Measurements from ENCODE around the gene SAMD10.

SAMD10 gene

DNA sequence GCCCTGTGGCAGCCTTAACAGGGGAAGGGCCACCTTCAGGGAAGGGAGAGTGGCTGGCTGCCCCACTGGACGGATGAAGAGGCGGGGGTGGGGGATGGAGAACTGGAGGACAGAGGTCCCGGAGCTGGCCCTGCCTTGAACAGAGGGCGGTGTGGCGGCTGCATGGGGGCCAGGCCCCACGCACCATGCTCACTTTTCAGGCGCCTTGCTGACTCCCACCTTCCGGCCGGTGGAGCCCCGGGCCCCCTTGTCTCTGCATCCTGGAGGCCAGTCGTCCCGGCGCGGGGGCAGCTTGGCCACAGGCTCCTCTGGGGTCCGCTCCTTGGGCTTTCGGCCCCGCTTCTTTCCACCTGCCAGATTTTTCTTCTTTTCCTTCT lies 19.8 kb downstream of the SAMD10 start:
- no peaks in the 10 kb centered on the region for H3K9me2 ChIP-seq (replicated peaks; ENCODE audit: insufficient read depth, low read length)
- H3K9me3 ChIP-seq (replicated peaks; ENCODE audit: insufficient read depth, low read length) = no peaks in the 10 kb centered on the region
- H3K79me2 ChIP-seq (ENCODE audit: low read length) = peaks cover 15% of the 10 kb centered on the region
- H3K27ac ChIP-seq (ENCODE audit: low read length) = no peak overlapping the region
- no peak overlapping the region for H2AFZ ChIP-seq (ENCODE audit: low read length)
- no peaks in the 10 kb centered on the region for H3K36me3 ChIP-seq (replicated peaks; ENCODE audit: insufficient read depth, low read length)
- no peaks in the 10 kb centered on the region for H3K27me3 ChIP-seq (replicated peaks; ENCODE audit: insufficient read depth, low read length)
- DNase-seq = no peak
- no peak overlapping the region for H3K4me2 ChIP-seq (ENCODE audit: low read depth, low read length)
- no peak overlapping the region for H3K4me3 ChIP-seq (ENCODE audit: low read length)
- H4K20me1 ChIP-seq (ENCODE audit: insufficient read depth, low read length) = no peaks in the 10 kb centered on the region
- H3F3A ChIP-seq (ENCODE audit: insufficient read depth, low read length) = peaks cover 15% of the 10 kb centered on the region
- TF ChIP-seq CTCF (IDR thresholded peaks at IDR 0.05; ENCODE audit: low read length) (no peak), EZH2 (optimal IDR thresholded peaks at IDR 0.05; ENCODE audit: low read depth, low read length) (no peak), EZH2phosphoT487 (IDR thresholded peaks at IDR 0.05; ENCODE audit: low read length) (no peak)
- no peak overlapping the region for H3K9ac ChIP-seq (ENCODE audit: low read length)
- peaks cover 11% of the 10 kb centered on the region; the same call in 1 of the 2 replicates for H3K4me1 ChIP-seq (ENCODE audit: low read length)

DNA sequence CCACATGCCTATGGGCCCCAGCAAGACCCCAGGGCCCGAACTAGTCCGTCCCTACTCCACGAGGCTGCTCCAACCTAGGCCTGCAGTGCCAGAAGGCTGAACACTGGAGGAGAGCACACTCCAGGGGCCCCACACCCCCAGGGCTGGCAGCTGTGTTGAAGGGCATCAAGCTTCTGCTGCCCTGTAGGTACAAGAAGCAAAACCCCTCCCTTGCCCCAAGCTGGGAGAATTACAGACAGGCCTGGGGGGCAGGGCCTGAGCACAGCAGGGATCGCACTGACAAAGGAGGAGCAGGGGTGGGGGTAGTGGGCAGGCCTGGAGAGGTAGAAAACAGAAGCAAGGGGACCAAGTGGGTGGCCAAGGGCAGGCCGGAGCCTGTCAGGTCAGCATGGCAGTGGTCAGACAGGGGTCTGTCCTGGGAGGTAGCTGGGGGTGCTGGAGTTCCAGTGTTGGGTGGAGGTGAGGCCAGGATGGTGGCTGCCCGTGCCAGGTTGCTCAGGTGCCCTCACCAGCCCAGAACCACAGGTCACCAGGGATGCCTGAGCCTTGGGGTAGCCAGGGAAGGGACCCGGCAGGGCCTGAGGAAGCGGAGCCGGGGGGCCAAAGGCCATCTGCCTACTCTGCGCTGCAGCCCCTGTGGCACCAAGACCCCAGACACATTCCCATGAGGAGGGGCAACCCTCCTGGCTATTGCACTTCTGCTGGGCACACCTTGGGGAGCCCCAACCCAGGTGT lies 20.3 kb downstream of the SAMD10 start:
- H3K9me2 ChIP-seq (replicated peaks; ENCODE audit: insufficient read depth, low read length) = no peaks in the 10 kb centered on the region
- no peak for TF ChIP-seq EZH2phosphoT487 (IDR thresholded peaks at IDR 0.05; ENCODE audit: low read length)
- TF ChIP-seq EZH2 (optimal IDR thresholded peaks at IDR 0.05; ENCODE audit: low read depth, low read length) = no peak
- no peak for TF ChIP-seq CTCF (IDR thresholded peaks at IDR 0.05; ENCODE audit: low read length)
- peaks cover 16% of the 10 kb centered on the region; the same call in 1 of the 2 replicates for H3K4me1 ChIP-seq (ENCODE audit: low read length)
- H3K4me3 ChIP-seq (ENCODE audit: low read length) = no peak overlapping the region
- H3K9me3 ChIP-seq (replicated peaks; ENCODE audit: insufficient read depth, low read length) = no peaks in the 10 kb centered on the region
- H3K27me3 ChIP-seq (replicated peaks; ENCODE audit: insufficient read depth, low read length) = no peaks in the 10 kb centered on the region
- no peak overlapping the region for H3K4me2 ChIP-seq (ENCODE audit: low read depth, low read length)
- H3K79me2 ChIP-seq (ENCODE audit: low read length) = peaks cover 21% of the 10 kb centered on the region
- H3K9ac ChIP-seq (ENCODE audit: low read length) = no peak overlapping the region
- no peak overlapping the region for H3K27ac ChIP-seq (ENCODE audit: low read length)
- peaks cover 15% of the 10 kb centered on the region for H3F3A ChIP-seq (ENCODE audit: insufficient read depth, low read length)
- no peaks in the 10 kb centered on the region for H4K20me1 ChIP-seq (ENCODE audit: insufficient read depth, low read length)
- H2AFZ ChIP-seq (ENCODE audit: low read length) = no peak overlapping the region
- no peaks in the 10 kb centered on the region for H3K36me3 ChIP-seq (replicated peaks; ENCODE audit: insufficient read depth, low read length)
- no peak for DNase-seq

DNA sequence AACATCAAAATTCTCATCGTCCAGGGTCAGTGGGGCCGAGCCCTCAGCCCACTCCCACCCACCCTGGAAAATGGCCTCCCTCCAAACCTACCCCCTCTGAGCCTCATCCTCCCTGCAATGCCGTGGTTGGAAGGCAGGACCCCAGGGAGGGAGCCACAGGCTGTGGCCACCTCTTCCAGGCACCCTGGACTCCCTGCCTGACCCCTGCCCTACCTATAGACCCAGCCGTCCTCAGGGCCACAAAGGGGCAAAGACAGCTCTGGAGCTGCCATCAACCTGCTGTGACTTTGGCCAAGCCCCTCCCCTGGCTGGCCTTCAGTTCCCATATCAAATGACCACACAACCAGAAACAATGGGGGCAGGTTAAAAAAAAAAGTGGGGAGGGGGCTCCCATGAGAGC lies 21.0 kb downstream of the SAMD10 start:
- no peak for TF ChIP-seq EZH2phosphoT487 (IDR thresholded peaks at IDR 0.05; ENCODE audit: low read length)
- TF ChIP-seq EZH2 (optimal IDR thresholded peaks at IDR 0.05; ENCODE audit: low read depth, low read length) = no peak
- no peak for TF ChIP-seq CTCF (IDR thresholded peaks at IDR 0.05; ENCODE audit: low read length)
- H3K4me2 ChIP-seq (ENCODE audit: low read depth, low read length) = no peak overlapping the region
- peaks cover 21% of the 10 kb centered on the region; the same call in 1 of the 2 replicates for H3K4me1 ChIP-seq (ENCODE audit: low read length)
- no peak overlapping the region for H3K27ac ChIP-seq (ENCODE audit: low read length)
- no peak overlapping the region for H2AFZ ChIP-seq (ENCODE audit: low read length)
- H3K4me3 ChIP-seq (ENCODE audit: low read length) = no peak overlapping the region
- H3K36me3 ChIP-seq (replicated peaks; ENCODE audit: insufficient read depth, low read length) = no peaks in the 10 kb centered on the region
- H4K20me1 ChIP-seq (ENCODE audit: insufficient read depth, low read length) = no peaks in the 10 kb centered on the region
- peaks cover 15% of the 10 kb centered on the region for H3F3A ChIP-seq (ENCODE audit: insufficient read depth, low read length)
- peaks cover 27% of the 10 kb centered on the region for H3K79me2 ChIP-seq (ENCODE audit: low read length)
- no peak for DNase-seq
- no peaks in the 10 kb centered on the region for H3K27me3 ChIP-seq (replicated peaks; ENCODE audit: insufficient read depth, low read length)
- no peak overlapping the region for H3K9ac ChIP-seq (ENCODE audit: low read length)
- no peaks in the 10 kb centered on the region for H3K9me2 ChIP-seq (replicated peaks; ENCODE audit: insufficient read depth, low read length)
- H3K9me3 ChIP-seq (replicated peaks; ENCODE audit: insufficient read depth, low read length) = no peaks in the 10 kb centered on the region
